Inflammatory macrophage treated with lipopolysaccharide for 1 hour (primary cell): Measurements from ENCODE around the gene RAB7A.

Source experiments
- DNase-seq, 2 donors: peaks; one replicate each; pipeline ENCODE4 v3.0.0-alpha.2; 2020 to 2022

RAB7A gene

DNA sequence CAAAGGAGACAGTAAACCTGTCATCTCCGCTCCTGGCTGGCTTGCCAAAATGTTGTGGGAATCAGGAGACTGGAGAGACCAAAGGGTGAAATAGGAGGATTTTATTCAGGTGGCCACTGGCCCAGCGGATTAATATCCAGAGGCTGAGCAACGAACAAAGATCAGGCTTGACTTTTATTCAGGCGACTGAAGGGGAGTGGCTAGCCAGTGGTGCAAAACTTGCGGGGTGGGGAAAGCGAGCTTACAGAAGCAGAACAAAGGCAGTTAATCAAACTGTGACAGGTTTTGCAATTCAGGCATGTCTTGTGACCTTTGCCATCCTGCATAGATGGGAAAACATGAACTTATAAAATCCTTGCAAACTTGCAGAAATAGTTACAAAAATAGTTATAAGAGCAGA is 133.6 kb downstream of the RAB7A start:
- DNase-seq, result peak; percentile 21 to 46

DNA sequence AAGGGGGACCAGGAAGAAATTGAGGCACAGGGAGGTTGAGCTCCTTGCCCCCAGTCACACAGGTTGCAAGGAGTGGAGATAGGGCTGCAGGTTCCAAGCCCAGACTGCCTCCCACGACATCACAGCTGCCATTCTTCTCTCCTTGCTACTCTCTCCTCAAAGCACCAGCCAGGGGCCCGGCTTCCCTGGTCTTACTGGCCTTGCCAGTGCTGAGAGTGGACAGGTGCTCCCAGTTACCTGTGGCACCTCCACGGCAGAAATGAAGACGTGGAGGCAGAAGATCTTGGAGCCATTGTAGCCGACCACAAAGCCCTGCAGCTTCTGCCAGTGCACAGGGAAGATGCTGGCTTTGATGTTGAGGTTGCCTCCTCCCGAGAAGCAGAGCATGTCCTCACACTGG is 135.5 kb downstream of the RAB7A start:
- DNase-seq, result no peak

DNA sequence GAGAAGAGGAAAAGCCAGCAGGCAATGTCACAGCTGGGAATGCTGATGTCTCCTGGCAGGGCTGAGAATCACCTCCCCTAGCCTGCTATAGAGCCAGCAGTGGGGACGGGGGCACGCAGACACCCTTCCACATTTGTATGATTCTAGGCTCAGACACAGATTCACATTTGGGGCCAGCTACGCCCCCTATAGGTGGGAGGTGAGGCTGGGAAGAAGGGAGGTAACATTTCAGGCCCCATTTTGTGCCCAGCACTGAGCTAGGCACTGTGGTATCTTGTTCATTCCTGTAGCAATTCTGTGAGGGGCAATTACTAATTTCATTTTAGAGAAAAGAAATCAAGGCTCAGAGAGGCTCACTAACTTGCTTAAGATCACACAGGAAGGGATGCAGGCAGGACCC is 137.6 kb downstream of the RAB7A start:
- no peak for DNase-seq
